Measurements from ENCODE around the gene BRICD5.
"Not testable (repeated sequence)": the region's sequence is repeated elsewhere in the genome, so short reads cannot be mapped to it uniquely, and the experiment has no call there.

Gene BRICD5

GRCh38 chr16:2204416-2205103 is 6.1 kb downstream of the BRICD5 start:
- Histone ChIP-seq H3K9ac (peak overlapping the region; percentile 74), H3K4me1 (peaks cover 3% of the 10 kb centered on the region), H2AFZ (peak overlapping the region; percentile 95), H3K36me3 (ENCODE audit: control insufficient read depth, insufficient read depth, low read length) (no peaks in the 10 kb centered on the region), H3K27ac (peak overlapping the region; percentile 91), H3K79me2 (no peaks in the 10 kb centered on the region), H3K4me3 (ENCODE audit: low read depth, low read length) (peak overlapping the region; percentile 99), H3K4me2 (ENCODE audit: low read length) (peak overlapping the region; percentile 96), H3K27me3 (ENCODE audit: control insufficient read depth, insufficient read depth, low read length) (no peaks in the 10 kb centered on the region), H3K9me3 (ENCODE audit: control insufficient read depth, low read length) (no peaks in the 10 kb centered on the region)
- TF ChIP-seq CTCF (IDR thresholded peaks at IDR 0.05) = no peak

- not testable (repeated sequence) for H3K4me1 ChIP-seq; H3K79me2 ChIP-seq; H3K4me2 ChIP-seq (ENCODE audit: low read length); H3K36me3 ChIP-seq (ENCODE audit: control insufficient read depth, insufficient read depth, low read length); H3K9me3 ChIP-seq (ENCODE audit: control insufficient read depth, low read length); H3K4me3 ChIP-seq (ENCODE audit: low read depth, low read length); H2AFZ ChIP-seq; H3K27me3 ChIP-seq (ENCODE audit: control insufficient read depth, insufficient read depth, low read length); H3K27ac ChIP-seq; H3K9ac ChIP-seq
Observed at GRCh38 chr16:2203119-2203688, 7.5 kb downstream of the BRICD5 start.

- Histone ChIP-seq H3K9me3 (ENCODE audit: control insufficient read depth, low read length) (no peaks in the 10 kb centered on the region), H3K27me3 (ENCODE audit: control insufficient read depth, insufficient read depth, low read length) (no peaks in the 10 kb centered on the region), H3K27ac (no peak overlapping the region), H3K36me3 (ENCODE audit: control insufficient read depth, insufficient read depth, low read length) (no peaks in the 10 kb centered on the region), H2AFZ (no peak overlapping the region), H3K9ac (no peak overlapping the region), H3K4me1 (peaks cover 5% of the 10 kb centered on the region), H3K79me2 (no peaks in the 10 kb centered on the region), H3K4me3 (ENCODE audit: low read depth, low read length) (no peak overlapping the region), H3K4me2 (ENCODE audit: low read length) (no peak overlapping the region)
- no peak for TF ChIP-seq CTCF (IDR thresholded peaks at IDR 0.05)
Observed at GRCh38 chr16:2200313-2200712, 10.3 kb downstream of the BRICD5 start.

- H3K4me1 ChIP-seq = peaks cover 9% of the 10 kb centered on the region
- H3K27me3 ChIP-seq (ENCODE audit: control insufficient read depth, insufficient read depth, low read length) = no peaks in the 10 kb centered on the region
- H3K79me2 ChIP-seq = peaks cover 1% of the 10 kb centered on the region
- H3K4me2 ChIP-seq (ENCODE audit: low read length) = no peak overlapping the region
- no peak overlapping the region for H3K27ac ChIP-seq
- H3K9ac ChIP-seq = no peak overlapping the region
- no peak for TF ChIP-seq CTCF (IDR thresholded peaks at IDR 0.05)
- H3K4me3 ChIP-seq (ENCODE audit: low read depth, low read length) = no peak overlapping the region
- no peak overlapping the region for H2AFZ ChIP-seq
- no peaks in the 10 kb centered on the region for H3K36me3 ChIP-seq (ENCODE audit: control insufficient read depth, insufficient read depth, low read length)
- no peaks in the 10 kb centered on the region for H3K9me3 ChIP-seq (ENCODE audit: control insufficient read depth, low read length)
Observed at GRCh38 chr16:2199621-2200139, 11.0 kb downstream of the BRICD5 start.

- Histone ChIP-seq H3K4me2 (ENCODE audit: low read length) (no peak overlapping the region), H3K4me3 (ENCODE audit: low read depth, low read length) (no peak overlapping the region), H3K79me2 (peaks cover 2% of the 10 kb centered on the region), H3K9ac (no peak overlapping the region), H3K27me3 (ENCODE audit: control insufficient read depth, insufficient read depth, low read length) (no peaks in the 10 kb centered on the region), H3K9me3 (ENCODE audit: control insufficient read depth, low read length) (no peaks in the 10 kb centered on the region), H3K27ac (no peak overlapping the region), H3K4me1 (peaks cover 7% of the 10 kb centered on the region), H3K36me3 (ENCODE audit: control insufficient read depth, insufficient read depth, low read length) (no peaks in the 10 kb centered on the region), H2AFZ (no peak overlapping the region)
- no peak for TF ChIP-seq CTCF (IDR thresholded peaks at IDR 0.05)
Observed at GRCh38 chr16:2199095-2199494, 11.6 kb downstream of the BRICD5 start.
